GM19455 (cell line): Measurements from ENCODE around the gene INS.
"Not testable (repeated sequence)": the region's sequence is repeated elsewhere in the genome, so short reads cannot be mapped to it uniquely, and the experiment has no call there.

ENCODE experiments used
- ATAC-seq: cut with Tn5 transposase; IDR thresholded peaks from one replicate; pipeline ENCODE4 v1.9.1; 2021; ENCODE audit not compliant: unreplicated experiment

The INS gene

DNA sequence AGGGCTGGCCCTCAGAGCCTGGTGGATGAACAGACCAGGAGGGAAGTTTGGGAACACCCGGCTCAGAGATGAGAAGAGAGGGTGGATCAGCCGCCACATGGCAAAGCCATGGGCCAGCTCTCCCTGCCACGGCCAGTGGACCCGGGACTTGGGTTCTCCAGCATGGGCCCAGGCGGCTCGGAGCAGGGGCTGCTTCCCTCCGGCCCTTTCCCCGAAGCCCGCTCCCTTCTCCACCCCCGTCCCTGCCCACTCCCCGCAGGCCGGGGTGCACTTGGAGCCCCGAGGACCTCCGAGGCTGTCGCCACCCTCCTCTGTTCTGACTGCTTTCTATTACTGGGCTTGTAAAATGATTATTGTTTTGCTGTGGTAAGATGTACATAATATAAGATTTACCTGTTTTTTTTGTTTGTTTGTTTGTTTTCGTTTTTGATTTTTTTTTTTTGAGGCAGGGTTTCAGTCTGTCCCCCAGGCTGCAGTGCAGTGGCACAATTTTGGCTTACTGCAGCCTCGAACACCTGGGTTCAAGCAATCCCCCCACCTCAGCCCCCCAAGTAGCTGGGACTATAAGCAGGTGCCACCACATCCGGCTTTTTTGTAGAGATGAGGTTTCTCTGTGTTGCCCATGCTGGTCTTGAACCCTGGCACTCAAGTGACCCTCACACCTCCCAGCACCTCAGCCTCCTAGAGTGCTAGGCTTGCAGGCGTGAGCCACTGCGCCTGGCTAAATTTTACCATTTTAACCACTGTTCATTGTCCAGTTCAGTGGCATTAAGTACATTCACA, 21.9 kb upstream of the INS start:
- ATAC-seq = no peak

DNA sequence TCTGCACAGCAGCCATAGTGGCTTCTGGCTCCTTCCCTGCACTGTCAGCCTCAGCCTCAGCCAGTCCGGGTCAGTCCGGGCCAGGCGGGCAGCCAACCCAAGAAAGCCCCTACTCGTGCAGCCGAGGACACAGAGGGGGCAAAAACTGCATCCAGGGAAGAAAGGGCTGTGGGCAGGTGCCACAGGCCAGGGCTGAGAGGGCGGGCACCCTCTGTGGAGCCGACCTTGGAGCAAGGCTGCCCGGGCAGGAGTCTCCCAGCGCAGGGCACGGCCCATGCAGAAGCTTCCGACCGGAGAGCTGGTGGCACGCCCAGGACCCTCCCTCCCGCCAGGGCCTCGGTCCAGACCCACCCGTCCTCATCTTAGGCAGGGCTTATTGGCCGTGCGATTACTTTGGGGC, 21.1 kb upstream of the INS start:
- ATAC-seq = no peak

DNA sequence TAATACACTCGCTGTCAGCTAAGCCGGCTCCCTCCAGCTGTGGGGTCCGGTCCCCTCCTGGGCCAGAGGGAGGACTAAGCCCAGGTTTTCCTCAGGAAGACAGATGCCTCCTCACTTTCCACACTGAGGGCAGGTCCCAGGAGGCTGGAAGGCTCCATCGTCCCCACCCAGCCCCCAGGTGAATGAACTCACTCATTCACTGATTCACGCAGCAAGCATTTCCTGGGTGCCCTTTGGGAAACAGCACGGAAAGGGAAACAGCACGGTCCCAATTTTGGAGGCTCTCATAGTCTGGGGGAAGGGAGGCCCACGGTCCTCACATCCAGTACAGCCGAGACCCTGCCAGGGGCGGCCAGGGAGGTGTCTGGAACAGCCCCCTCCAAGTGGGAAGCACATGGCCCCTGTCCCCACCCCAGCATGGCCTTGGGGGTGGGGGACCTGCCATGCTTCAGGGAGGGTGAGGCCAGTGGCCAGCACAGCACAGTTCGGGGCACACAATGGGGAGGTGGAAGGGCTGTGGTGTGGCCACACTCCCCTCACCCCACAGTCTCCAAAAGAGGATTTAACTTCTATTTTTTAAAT, 19.9 kb upstream of the INS start:
- no peak for ATAC-seq

DNA sequence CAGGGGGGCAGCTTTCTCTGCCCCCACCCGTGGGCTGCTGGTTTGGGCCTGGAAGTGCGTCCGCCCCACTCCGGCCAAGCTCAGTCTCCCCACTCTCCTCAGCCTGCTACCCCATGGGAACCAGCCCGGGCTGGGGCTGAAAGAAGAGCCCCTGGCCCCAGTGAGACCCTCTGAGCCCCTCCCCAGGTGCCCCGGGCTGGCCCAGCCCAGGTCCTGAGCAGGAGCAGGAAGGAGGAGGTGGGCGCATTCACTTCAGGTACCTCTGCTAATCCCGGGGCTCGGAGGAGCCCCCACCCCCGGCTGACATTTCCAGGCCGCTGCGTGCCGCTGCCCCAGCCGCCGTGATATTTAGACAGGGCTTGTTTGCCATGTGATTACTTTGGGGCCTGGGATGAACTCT, 19.3 kb upstream of the INS start:
- no peak for ATAC-seq

DNA sequence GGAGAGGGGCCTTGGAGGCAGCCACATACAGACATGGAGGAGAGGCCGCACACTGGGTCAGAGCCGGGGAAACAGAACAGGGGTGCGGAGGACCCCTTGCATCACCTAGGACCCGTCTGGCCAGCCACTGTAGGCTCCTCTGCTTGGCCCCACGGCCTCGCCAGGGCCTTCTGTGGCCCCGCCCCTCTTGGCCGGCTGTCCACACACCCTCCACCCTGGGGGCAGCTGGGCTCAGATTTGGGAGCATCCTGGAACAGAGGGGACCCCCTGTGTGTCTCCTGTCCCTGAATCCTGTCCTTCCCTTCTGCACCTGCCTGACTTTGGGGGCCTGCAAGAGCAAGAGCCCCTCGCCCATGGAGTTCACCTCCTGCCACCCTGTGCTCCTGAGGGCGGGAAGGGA, 18.5 kb upstream of the INS start:
- ATAC-seq = no peak

DNA sequence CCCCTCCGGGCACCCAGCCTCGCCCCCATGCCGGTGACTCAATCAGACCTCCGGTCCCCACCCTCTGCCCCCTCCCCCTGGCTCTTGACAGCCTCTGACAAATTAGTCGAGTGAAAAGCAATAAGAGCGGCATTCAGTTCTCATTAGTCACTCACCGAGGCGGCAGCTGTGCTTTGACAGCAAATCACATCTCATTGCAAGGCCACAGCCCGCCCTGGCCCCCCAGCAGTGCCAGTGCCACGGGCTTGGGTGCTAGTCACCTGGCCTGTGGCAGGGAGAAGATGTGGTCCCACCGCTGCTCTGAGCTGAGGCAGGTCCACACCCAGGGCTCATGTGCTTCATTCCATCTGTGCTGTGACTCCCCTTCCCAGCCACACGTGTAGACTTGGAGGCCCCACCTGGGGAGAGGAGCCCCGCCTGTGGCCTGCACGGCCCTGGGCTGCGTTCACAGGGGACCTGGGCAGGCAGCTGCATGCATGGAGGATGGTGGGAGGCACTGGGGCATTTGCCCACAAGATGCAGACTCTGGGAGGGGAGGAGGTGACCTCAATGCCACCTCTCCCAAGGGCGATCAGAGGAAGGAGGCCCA, 18.0 kb upstream of the INS start:
- ATAC-seq = no peak

DNA sequence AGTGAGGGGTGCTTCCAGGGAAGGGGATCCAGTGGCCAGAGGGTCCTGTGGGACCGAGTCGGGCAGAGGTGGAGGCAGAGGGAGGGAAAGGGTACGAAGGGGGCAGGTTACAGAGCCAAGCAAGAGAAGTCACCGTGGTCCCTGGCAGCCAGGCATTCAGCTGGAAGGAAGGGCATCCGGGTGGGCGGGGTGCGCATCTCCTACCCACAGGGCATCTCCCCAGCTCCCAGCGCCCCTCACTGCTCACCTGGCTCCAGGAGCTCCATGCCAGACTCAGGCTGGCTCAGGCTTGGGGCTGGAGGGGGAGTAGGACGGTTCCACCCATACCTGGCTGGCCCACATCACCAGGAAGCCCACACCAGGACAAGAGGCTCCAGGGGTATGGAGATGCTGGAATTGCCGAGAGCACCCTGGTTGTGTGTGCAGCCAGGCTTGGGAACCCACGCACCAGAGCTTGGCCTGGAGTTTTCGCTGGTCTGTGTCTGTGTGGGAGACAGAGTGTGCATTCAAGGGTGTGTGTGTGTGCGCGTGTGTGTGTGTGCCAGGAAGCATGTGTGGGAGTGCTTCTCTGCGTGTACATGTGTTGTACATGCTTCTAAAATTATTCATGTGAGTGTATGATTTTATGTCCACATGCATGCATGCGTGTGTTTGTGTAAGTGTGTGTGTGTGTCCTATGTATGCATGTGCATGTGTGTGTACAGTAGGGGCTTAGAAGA, 17.2 kb upstream of the INS start:
- ATAC-seq = not testable (repeated sequence)

DNA sequence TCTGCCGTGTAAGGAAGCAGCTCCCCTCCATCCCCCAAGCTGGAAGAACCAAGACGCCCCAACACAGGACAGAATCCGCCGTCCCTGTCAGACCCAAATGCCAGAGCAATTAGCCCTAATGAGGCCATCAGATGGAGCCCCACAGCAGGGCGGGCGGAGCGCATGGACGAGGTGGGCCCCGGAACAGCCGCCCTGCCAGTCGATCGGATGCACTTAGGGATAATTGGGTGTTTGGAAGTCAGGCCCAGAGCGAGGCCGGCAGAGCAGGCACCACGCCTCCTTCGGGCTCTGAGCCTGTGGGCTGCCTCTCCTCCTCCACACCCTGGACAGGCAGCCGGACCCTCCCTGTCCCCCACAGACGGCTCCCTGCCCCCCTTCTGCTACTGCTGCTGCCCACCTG, 16.1 kb upstream of the INS start:
- no peak for ATAC-seq

DNA sequence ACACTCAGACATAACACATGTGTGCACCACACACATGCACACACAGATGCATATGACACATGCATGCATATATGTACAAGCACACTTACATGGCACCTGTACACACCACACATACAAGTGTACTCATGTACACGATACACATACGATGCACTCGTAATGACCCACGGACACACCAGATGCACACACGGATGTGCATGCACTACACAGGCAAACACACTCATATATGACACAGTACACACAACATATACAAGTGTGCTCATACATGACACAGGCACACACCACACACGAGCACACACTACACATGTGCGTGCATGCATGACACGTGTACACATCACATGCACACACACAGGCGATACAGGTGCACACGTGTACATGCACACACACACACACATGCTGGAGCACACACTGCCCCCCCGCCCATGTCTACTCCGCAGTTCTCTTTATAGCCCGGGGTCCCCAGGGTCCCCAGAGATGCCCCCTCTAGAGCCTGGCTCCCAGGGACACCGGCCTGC, 15.4 kb upstream of the INS start:
- ATAC-seq = no peak

DNA sequence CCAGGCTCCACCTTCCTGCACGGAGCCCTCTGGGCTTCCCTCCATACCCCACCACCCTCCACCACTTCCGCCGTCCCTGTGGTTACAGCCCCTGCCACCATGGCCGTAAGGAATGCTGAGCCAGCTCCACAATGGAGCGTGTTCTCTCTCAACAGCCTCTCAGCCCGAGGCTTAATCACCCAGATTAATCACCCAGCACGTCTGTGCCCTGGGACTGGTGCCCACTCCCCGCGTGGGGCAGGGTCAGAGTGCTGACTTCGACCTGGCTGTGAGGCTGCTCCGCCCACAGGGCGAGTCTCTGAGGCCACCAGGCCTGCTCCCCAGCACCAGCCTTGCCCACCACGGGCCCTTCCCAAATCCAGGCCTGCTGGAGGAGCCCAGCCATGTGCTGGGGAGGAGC, 14.7 kb upstream of the INS start:
- ATAC-seq = no peak

DNA sequence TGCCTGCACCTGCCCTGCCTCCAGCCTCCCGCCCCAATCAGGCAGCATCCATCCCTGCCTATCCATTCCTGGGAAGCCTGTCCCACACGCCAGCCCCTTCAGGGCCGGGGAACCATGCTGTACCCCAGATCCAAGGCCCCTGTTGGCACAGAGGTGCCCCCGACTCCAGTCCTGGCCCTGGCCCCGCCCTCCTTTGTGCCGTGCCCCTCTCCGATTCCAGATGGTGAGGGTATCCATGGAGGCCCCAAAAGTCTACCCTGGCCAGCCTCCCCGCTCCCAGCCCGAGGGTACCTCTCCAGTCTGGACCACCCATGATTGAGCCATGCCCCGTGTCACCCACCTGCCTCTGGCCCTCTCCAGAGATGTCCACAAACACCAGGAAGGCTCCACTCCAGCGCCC, 13.4 kb upstream of the INS start:
- no peak for ATAC-seq

DNA sequence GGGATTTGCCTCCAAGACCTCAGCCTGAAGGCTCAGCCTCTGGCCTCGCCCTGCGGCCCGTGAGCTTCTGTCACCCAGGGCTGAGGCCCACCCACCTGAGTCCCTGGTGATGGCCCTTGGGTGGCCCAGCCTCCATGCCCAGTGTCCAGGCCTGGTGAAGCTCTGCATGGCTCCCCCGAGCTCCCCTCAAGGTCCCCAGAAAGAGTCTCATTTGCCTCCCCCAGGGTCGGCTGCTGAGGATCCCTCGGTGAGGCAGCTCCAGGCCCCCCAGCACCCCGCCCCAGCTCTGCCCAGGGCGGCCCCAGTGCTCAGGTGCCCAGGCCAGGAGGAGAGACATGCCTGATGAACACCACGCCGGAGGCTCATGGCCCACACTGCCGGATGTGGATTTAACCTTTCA, 12.8 kb upstream of the INS start:
- no peak for ATAC-seq

DNA sequence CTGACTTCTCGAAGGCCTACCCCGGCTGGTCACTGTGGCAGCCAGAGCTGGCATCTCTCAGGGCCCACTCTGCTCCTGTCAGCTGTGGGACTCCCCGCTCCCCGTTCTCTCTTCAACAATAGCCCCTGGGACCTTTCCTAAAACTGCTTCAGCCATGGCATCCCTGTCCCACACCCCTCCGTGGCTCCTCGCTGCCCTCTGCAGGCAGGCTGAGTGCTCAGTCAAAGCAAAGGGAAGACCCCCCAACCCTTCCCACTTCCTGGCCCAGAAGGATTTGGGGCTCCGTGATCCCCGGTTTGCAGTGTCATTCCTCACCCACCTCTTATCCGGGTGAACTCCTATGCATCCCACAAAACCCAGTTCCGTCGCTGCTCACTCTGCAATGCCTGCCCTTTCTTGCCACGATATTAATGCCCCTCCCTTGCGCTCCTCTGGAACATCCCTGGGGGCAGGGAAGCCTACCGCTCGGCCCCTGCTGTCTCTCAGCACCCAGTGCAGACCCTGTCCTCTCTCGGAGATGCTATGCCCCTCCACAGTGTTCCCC, 12.2 kb upstream of the INS start:
- no peak for ATAC-seq

DNA sequence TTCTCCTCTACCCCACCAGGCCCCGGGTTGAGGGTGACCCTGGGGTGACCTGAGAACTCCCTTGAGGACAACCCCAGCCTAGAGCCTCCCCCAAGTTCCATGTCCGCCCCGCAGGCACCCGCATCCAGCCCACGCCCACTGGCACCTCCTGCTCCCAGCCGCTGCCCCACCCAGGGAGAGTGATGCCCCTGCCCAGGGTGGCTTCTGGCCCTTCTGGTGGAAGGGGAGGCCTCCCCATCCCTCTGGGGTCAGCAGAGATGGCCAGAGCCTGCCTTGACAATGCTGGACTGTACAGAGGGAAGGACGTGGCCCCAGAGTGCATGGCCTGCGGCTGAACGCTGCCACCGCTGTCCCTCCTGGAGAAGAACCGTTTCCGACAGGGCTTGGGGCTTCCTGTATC, 11.7 kb upstream of the INS start:
- ATAC-seq = no peak

DNA sequence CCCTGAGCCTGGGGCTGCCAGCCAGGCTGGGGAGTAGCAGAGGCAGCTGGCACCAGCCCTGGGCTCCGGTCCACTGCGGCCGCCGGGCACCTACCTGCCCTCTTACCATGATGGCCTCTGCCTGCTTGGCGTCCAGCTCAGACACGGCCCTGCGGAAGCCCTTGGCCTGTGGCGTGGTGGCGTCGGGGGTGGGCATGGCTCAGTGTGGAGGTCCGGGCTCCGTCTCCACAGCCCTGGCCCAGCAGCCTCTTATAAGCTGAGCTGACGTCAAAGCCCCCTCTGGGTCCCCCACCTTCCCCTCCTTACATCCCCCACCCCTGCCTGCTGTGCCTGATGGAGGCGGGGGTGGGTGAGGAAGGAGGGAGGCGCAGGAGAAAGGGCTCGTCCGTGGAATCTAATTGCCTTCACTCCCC, 10.6 kb upstream of the INS start, which contains the start of gene TH:
Gene TH (minus strand): TSS at position 225 of the 413 bp plus-strand sequence. CDS start 29 bp downstream, at position 196.
- ATAC-seq = no peak

DNA sequence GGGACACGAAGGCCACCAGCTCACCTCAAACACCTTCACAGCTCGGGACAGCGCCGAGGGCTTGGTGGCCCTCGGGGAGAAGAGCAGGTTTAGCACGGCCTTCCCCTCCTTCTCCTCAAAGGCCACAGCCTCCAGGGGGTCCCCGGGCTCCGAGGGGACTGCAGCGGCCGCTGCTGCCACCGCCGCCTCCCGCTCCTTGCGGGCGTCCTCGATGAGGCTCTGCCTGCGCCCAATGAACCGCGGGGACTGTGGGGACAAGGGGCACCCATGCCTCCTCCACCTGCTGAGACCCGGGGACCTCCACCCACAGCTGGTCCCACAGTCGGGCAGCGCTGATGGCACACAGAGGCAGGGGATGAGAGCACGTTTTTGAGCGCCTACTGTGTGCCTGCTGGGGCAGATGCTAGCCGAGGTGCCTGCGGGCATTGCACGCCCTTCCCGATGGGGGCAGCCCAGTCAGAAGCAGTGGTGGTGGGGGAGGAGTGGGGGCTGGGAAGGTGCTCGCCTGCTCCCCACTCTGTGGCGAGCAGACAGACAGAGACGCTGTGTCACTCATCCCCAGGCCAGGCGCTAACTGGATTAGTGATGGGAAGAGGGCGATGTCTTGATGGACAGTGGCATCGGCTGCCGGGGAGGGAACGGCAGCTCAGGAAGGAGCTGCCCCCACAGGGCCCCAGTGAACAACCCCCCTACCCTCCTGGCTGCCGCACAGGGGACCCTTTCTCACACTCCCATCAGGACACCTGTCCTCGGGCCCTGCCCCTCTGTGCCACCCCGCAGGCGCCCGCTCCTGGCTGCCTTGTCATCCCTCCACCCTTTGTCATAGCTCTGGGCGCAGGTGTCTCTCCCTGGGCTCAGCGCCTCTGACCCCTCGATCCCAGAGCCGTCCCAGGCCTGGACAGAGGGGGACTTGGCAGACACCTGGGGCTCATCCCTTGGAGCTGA, 8.9 kb upstream of the INS start:
- no peak for ATAC-seq

DNA sequence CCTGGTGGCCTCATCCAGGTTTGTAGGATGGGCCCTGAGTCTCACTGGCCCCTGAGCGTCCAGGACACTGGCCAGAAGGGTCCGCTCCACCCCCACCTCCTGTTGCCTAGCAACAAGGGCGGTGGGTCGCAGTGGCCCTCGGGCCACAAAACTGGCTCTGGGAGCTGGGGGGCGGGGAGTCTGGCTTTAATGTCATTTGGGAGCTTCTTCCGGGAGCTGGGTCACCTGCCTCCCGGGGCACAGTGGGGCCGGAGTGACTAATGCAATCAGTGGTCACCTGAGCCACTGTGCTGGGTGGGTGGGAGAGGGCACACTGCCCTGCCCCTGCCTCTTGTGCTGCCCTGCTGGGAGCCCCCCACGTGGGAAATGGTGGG, 8.0 kb upstream of the INS start:
- no peak for ATAC-seq

DNA sequence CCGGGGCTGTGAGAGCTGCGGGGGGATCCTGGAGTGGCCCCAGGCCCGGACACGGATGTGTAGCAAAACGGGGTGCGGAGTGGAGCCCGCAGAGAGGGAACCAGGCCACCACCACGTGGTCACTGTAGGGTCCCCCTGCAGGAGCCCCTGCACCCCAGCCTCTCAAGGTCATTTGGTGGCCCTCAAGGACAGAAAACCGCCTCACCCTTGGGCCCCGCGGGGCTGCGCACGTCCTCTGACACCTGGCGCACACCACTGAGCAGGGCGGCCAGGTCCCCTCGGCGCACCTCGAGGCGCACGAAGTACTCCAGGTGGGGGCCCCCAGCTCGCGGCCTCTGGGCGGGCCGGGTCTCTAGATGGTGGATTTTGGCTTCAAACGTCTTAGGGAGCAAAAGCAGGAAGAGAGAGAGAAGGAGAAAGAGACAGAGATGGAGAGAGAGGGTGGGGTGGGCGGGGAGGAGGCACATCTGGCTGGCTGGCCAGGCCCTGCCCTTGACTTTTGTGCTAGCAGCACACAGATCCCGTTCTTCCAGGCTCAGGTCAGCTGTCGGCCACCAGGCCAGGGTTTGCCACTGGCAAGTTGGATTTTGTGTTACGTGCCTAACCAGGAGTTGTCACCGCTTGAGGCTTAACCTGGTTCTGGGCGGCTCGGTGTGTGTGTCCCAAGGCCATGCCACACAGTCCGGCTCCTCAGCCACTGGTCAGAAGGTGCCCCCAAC, 7.4 kb upstream of the INS start:
- ATAC-seq = no peak

DNA sequence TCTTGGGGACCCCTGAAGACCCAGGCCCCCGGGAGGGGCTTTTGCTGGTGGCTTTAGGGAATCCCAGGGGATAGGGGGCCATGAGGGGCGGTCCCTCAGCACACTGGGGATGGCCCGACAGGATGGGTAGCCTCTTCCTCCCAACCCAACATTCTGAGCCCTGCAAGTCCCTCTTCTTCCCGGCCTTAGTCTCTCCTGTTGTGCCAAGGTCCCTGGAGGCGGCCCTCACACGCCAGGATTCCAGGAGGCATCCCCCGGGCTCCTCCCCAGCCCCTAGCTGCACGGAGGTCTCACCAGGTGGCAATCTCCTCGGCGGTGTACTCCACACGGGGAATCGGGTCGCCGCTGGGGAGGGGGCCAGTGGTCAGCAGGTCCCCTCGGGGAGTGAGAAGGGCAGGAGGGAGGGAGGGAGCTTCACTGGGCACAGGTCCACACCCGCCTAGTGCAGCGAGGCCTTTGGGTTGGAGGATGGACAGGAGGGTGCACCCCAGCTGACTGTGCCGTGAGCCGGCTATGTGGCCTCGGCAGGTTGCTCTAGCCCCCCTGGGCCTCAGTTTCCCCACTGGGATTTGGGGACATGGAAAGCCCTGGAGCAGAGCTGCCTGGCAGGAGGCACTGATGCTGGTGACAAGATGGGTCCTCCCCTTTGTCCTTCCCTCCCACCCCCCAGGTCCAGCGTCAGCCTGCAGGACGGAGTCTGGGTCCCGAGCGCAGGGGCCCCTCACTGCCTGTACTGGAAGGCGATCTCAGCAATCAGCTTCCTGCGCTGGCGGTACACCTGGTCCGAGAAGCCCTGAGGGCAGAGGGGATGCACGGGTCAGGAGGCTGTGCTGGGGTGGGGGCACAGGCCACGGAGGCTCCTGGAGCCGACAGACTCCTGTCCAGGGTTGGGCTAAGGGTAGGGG, 6.4 kb upstream of the INS start:
- ATAC-seq = no peak
